Measurements from ENCODE around the gene MEN1. TPM values are rescaled to one million over a fixed set of nuclear protein-coding genes. Genes with fewer than 3 reads are reported as not detected.
A peak's percentile ranks its signal among the peaks of the same experiment; 100 is the strongest.

The MEN1 gene
- total RNA-seq, 2 experiments from 2014 or later, result 16.4 to 17.7 TPM

DNA sequence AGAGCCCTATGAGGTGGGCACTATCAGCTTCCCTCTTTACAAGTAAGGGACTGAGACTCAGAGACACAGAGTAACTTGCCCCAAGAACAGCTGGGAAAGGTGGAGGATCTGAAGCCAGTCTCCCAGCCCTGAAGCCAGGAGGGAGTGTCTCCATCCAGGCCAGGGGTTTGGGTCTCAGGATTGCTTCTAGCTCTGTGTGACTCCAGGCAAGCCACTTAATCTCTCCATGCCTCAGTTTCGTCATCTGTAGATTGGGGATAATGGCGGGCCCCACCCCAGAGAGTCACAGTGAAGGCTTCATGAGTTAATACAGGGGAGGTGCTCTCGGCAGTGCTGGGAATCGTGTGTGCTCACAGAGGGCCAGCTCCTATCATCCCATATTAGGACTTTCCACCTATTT, 17.9 kb downstream of the MEN1 start:
- H3K9me3 ChIP-seq (ENCODE audit: control insufficient read depth in 1 of 2, insufficient read depth in 1 of 2, low read length in 2 of 2), result no peaks in the 10 kb centered on the region
- ChIA-PET POLR2A (interaction anchor here (5.7 kb wide), 1 partner anchor 13 kb away, joined by 28 read pairs; the partner anchor contains the start of gene SF1), CTCF (no interaction called here)
- Mint-ChIP-seq H3K27me3 (no peaks in the 10 kb centered on the region), H3K27ac (no peak overlapping the region), H3K36me3 (ENCODE audit: low read depth) (peaks cover 68% of the 10 kb centered on the region), H3K4me3 (no peak overlapping the region), H3K4me1 (ENCODE audit: low read depth) (peaks cover 27% of the 10 kb centered on the region), H3K9me3 (no peaks in the 10 kb centered on the region)
- intact Hi-C loops (cut with DNase I, micrococcal nuclease), result no loop called here
- ATAC-seq (ENCODE audit: poor library complexity) (no peak), DNase-seq (no peak)
- H3K27ac ChIP-seq (ENCODE audit: low read depth in 1 of 2, low read length in 2 of 2), result no peak overlapping the region
- H3K4me1 ChIP-seq (ENCODE audit: insufficient read depth, low read length), result peaks cover 31% of the 10 kb centered on the region
- H3K27me3 ChIP-seq (ENCODE audit: control insufficient read depth in 1 of 2, insufficient read depth in 2 of 2, low read length in 2 of 2), result no peaks in the 10 kb centered on the region
- TF ChIP-seq, protein P1, sequence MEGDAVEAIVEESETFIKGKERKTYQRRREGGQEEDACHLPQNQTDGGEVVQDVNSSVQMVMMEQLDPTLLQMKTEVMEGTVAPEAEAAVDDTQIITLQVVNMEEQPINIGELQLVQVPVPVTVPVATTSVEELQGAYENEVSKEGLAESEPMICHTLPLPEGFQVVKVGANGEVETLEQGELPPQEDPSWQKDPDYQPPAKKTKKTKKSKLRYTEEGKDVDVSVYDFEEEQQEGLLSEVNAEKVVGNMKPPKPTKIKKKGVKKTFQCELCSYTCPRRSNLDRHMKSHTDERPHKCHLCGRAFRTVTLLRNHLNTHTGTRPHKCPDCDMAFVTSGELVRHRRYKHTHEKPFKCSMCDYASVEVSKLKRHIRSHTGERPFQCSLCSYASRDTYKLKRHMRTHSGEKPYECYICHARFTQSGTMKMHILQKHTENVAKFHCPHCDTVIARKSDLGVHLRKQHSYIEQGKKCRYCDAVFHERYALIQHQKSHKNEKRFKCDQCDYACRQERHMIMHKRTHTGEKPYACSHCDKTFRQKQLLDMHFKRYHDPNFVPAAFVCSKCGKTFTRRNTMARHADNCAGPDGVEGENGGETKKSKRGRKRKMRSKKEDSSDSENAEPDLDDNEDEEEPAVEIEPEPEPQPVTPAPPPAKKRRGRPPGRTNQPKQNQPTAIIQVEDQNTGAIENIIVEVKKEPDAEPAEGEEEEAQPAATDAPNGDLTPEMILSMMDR (IDR thresholded peaks at IDR 0.05), result no peak
- H3K36me3 ChIP-seq (ENCODE audit: insufficient read depth, low read length), result peaks cover 69% of the 10 kb centered on the region
- H3K4me3 ChIP-seq (ENCODE audit: low read length), result no peak overlapping the region

DNA sequence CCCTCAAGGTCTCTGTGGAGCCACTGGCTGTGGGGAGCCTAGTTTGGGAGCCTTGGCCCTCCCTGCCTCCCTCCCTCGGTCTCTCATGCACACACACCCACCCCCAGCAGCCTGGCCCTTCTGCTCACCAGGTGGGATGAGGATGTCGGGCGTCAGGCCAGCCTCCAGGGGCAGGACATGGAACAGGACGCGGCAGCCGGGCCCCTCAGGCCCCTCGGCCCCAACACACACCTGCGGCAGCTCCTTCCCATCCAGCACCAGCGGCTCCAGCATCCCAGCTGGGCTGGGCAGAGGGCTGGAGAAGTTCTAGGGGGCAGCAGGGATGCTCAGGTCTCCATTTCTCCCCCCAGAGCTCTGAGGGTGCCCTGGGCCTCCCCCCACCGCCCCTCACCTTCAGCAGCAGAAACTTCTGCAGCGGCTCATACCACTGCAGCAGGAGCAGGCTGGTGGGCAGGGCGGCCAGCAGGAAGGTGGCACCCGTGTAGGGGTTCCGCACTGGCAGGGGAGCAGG, 18.5 kb downstream of the MEN1 start:
- TF ChIP-seq, protein P1 (IDR thresholded peaks at IDR 0.05), result no peak
- peaks cover 63% of the 10 kb centered on the region for H3K36me3 ChIP-seq (ENCODE audit: insufficient read depth, low read length)

DNA sequence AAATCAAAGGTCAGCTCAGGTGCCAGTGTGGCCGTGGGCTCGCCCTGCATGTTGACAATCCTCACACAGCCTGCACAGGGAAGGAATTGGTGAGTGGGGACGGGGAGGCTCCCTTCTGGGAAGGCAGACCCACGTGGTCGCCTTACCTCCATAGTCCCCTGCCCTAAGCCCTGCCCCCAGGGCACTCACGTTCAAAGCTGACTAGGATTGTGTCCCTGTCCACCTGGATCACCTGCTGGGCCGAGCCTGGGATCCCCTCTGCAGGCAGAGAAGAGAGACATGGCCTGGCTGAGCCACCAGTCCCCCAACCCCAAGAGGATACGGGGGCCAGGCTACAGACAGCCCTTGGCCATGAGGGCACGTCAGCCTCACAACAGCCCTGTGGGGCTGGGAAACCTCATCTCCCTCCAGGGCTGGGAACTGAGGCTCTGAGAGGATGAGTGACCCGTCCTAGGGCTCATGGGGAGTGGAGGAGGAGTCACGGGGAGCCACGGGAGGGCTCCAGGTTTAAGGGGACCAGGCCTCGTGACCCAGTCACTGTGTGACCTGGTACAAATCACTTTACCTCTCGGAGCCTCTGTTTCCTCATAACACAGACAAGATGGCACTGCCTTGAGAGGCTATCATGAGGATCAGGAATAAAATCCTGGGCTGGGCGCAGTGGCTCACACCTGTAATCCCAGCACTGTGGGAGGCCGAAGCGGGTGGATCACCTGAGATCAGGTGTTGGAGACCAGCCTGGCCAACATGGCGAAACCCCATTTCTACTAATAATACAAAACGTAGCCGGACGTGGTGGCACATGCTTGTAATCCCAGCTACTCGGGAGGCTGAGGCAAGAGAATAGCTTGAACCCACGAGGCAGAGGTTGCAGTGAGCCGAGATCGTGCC, 19.9 kb downstream of the MEN1 start:
- Histone ChIP-seq H3K36me3 (ENCODE audit: insufficient read depth, low read length) (peaks cover 50% of the 10 kb centered on the region), H3K27me3 (ENCODE audit: control insufficient read depth in 1 of 2, insufficient read depth in 2 of 2, low read length in 2 of 2) (no peaks in the 10 kb centered on the region), H3K4me3 (ENCODE audit: low read length) (no peak overlapping the region), H3K4me1 (ENCODE audit: insufficient read depth, low read length) (peaks cover 24% of the 10 kb centered on the region), H3K9me3 (ENCODE audit: control insufficient read depth in 1 of 2, insufficient read depth in 1 of 2, low read length in 2 of 2) (no peaks in the 10 kb centered on the region), H3K27ac (ENCODE audit: low read depth in 1 of 2, low read length in 2 of 2) (no peak overlapping the region)
- H3K4me1 Mint-ChIP-seq (ENCODE audit: low read depth), result peaks cover 23% of the 10 kb centered on the region
- peaks cover 55% of the 10 kb centered on the region for H3K36me3 Mint-ChIP-seq (ENCODE audit: low read depth)
- no peaks in the 10 kb centered on the region for H3K27me3 Mint-ChIP-seq
- no peak overlapping the region for H3K4me3 Mint-ChIP-seq
- H3K27ac Mint-ChIP-seq, result no peak overlapping the region
- intact Hi-C loops (cut with DNase I, micrococcal nuclease), result no loop called here
- ChIA-PET POLR2A (interaction anchor here (5.7 kb wide), 1 partner anchor 11 kb away, joined by 28 read pairs; the partner anchor contains the start of gene SF1), CTCF (no interaction called here)
- TF ChIP-seq, protein P1 (IDR thresholded peaks at IDR 0.05), result no peak
- DNase-seq (no peak), ATAC-seq (ENCODE audit: poor library complexity) (no peak)
- H3K9me3 Mint-ChIP-seq, result no peaks in the 10 kb centered on the region

More for the DNA sequence above, 18.5 kb downstream of the MEN1 start:
- H3K9me3 ChIP-seq (ENCODE audit: control insufficient read depth in 1 of 2, insufficient read depth in 1 of 2, low read length in 2 of 2), result no peaks in the 10 kb centered on the region
- H3K4me1 ChIP-seq (ENCODE audit: insufficient read depth, low read length), result peaks cover 32% of the 10 kb centered on the region
- H3K36me3 Mint-ChIP-seq (ENCODE audit: low read depth), result peaks cover 68% of the 10 kb centered on the region
- H3K27me3 ChIP-seq (ENCODE audit: control insufficient read depth in 1 of 2, insufficient read depth in 2 of 2, low read length in 2 of 2), result no peaks in the 10 kb centered on the region
- ChIA-PET POLR2A (interaction anchor here (5.7 kb wide), 1 partner anchor 13 kb away, joined by 28 read pairs; the partner anchor contains the start of gene SF1), CTCF (no interaction called here)
- DNase-seq, result no peak
- H3K4me3 ChIP-seq (ENCODE audit: low read length), result no peak overlapping the region
- H3K27me3 Mint-ChIP-seq, result no peaks in the 10 kb centered on the region
- peak overlapping the region in 1 of 2 donors; percentile 4 for H3K27ac ChIP-seq (ENCODE audit: low read depth in 1 of 2, low read length in 2 of 2)
- no peak overlapping the region for H3K4me3 Mint-ChIP-seq
- no peaks in the 10 kb centered on the region for H3K9me3 Mint-ChIP-seq
- no peak for ATAC-seq (ENCODE audit: poor library complexity)
- intact Hi-C loops (cut with DNase I, micrococcal nuclease), result no loop called here
- H3K4me1 Mint-ChIP-seq (ENCODE audit: low read depth), result peaks cover 30% of the 10 kb centered on the region
- no peak overlapping the region for H3K27ac Mint-ChIP-seq

Data from CD4-positive, alpha-beta T cell (primary cell).